Measurements from ENCODE around the gene TANC1.

Gene TANC1

GRCh38 chr2:159160954-159161353, 192.5 kb downstream of the TANC1 start:
- DNase-seq (ENCODE audit: low read depth): no peak

- no peak for DNase-seq (ENCODE audit: low read depth)
These were observed 195.5 kb downstream of the TANC1 start for GRCh38 chr2:159163930-159164329.

GRCh38 chr2:159164457-159164911, 196.0 kb downstream of the TANC1 start:
- DNase-seq (ENCODE audit: low read depth): no peak

- DNase-seq (ENCODE audit: low read depth): no peak
These were observed 196.6 kb downstream of the TANC1 start for GRCh38 chr2:159165048-159165447.

GRCh38 chr2:159168707-159169106, 200.3 kb downstream of the TANC1 start:
- DNase-seq (ENCODE audit: low read depth): no peak

GRCh38 chr2:159169187-159169586, 200.7 kb downstream of the TANC1 start:
- DNase-seq (ENCODE audit: low read depth): no peak

GRCh38 chr2:159172403-159172802, 204.0 kb downstream of the TANC1 start:
- no peak for DNase-seq (ENCODE audit: low read depth)

GRCh38 chr2:159174759-159175158, 206.3 kb downstream of the TANC1 start:
- no peak for DNase-seq (ENCODE audit: low read depth)

GRCh38 chr2:159175182-159175581, 206.7 kb downstream of the TANC1 start:
- no peak for DNase-seq (ENCODE audit: low read depth)

- no peak for DNase-seq (ENCODE audit: low read depth)
These were observed 207.5 kb downstream of the TANC1 start for GRCh38 chr2:159175927-159176326.

GRCh38 chr2:159176555-159176954, 208.1 kb downstream of the TANC1 start:
- no peak for DNase-seq (ENCODE audit: low read depth)

GRCh38 chr2:159177357-159177756, 208.9 kb downstream of the TANC1 start:
- DNase-seq (ENCODE audit: low read depth): no peak

GRCh38 chr2:159177957-159178356, 209.5 kb downstream of the TANC1 start:
- DNase-seq (ENCODE audit: low read depth): no peak

GRCh38 chr2:159179096-159179495, 210.7 kb downstream of the TANC1 start:
- no peak for DNase-seq (ENCODE audit: low read depth)

GRCh38 chr2:159179696-159180095, 211.3 kb downstream of the TANC1 start:
- DNase-seq (ENCODE audit: low read depth): no peak

- DNase-seq (ENCODE audit: low read depth): no peak
These were observed 214.9 kb downstream of the TANC1 start for GRCh38 chr2:159183346-159183745.

GRCh38 chr2:159185401-159186130, 217.1 kb downstream of the TANC1 start:
- DNase-seq (ENCODE audit: low read depth): no peak

GRCh38 chr2:159186462-159186861, 218.0 kb downstream of the TANC1 start:
- no peak for DNase-seq (ENCODE audit: low read depth)

- no peak for DNase-seq (ENCODE audit: low read depth)
These were observed 218.7 kb downstream of the TANC1 start for GRCh38 chr2:159187106-159187505.

- no peak for DNase-seq (ENCODE audit: low read depth)
These were observed 220.0 kb downstream of the TANC1 start for GRCh38 chr2:159188449-159188848.

- DNase-seq (ENCODE audit: low read depth): no peak
These were observed 224.0 kb downstream of the TANC1 start for GRCh38 chr2:159192371-159192918.

- DNase-seq (ENCODE audit: low read depth): no peak
These were observed 225.4 kb downstream of the TANC1 start for GRCh38 chr2:159193791-159194190.

- no peak for DNase-seq (ENCODE audit: low read depth)
These were observed 225.8 kb downstream of the TANC1 start for GRCh38 chr2:159194241-159194640.

- DNase-seq (ENCODE audit: low read depth): no peak
These were observed 227.3 kb downstream of the TANC1 start for GRCh38 chr2:159195697-159196096.
